K562 (cell line): ENCODE measurements around the gene PLS1. TPM values are rescaled to one million over a fixed set of nuclear protein-coding genes. Genes with fewer than 3 reads are reported as not detected.

ENCODE experiments used
- ATAC-seq: fragments of 200-7000 bp; cut with Tn5 transposase; 3 replicates; pipeline ENCODE4 v1.9.1; 2020; ENCODE audit warnings: moderate library complexity
- BruUV-seq: library from RNA; stranded (reverse); fragments of 400-500 nt; replicated peaks from 2 replicates; lab custom pipeline; 2021; lab: Mats Ljungman, UMichigan
- CTCF ChIA-PET: fragments of 300-600 bp; formaldehyde crosslinking; extraction: SDS; loops from one replicate; lab custom pipeline; 2021; ENCODE audit warnings: low intra/inter-chr PET ratio; lab: Yijun Ruan, JAX
- POLR2A ChIA-PET: fragments of 300-600, 350-650 bp; sonication (Branson Sonifier 250); formaldehyde crosslinking; extraction: SDS; loops from one replicate; lab custom pipeline; 2021; ENCODE audit warnings: antibody characterized with exemption, inconsistent platforms; lab: Yijun Ruan, JAX
- DNase-seq, 4 experiments: peaks; one replicate each; pipeline versions ENCODE4 v3.0.0 to v3.0.0-alpha.2; 2011 to 2018; ENCODE audit warnings: low spot score in 3 of 4, mixed read lengths in 3 of 4; ENCODE audit errors: extremely low read depth in 1 of 4
- FAIRE-seq: peaks from 2 replicates; lab custom pipeline; 2011; peaks lifted over from hg19 to GRCh38; lab: Jason Lieb, UNC
- H2AFZ ChIP-seq: 2 replicates; pipeline ENCODE4 v1.6.0; 2011; ENCODE audit warnings: low read depth, low read length, control low read depth, inconsistent platforms
- H3K27ac ChIP-seq: fragments of 200-600 bp; 3 replicates; pipeline ENCODE4 v1.8.0; 2011; ENCODE audit warnings: low read depth, mild to moderate bottlenecking, control low read depth, inconsistent platforms, low read length, moderate library complexity, mixed read lengths; ENCODE audit errors: extremely low read depth
- H3K27me3 ChIP-seq, 2 experiments: fragments of 300-600 bp in 1 of 2; 2 replicates in 1 of 2; 3 replicates in 1 of 2; pipeline versions ENCODE4 v1.6.0 to v1.8.0; 2011; ENCODE audit warnings: inconsistent platforms in 2 of 2, low read length in 2 of 2, mild to moderate bottlenecking in 1 of 2, mixed read lengths in 1 of 2, moderate library complexity in 1 of 2; ENCODE audit not compliant: control insufficient read depth in 2 of 2, insufficient read depth in 2 of 2
- H3K36me3 ChIP-seq: fragments of 300-600 bp; 3 replicates; pipeline ENCODE4 v1.8.0; 2011; ENCODE audit warnings: mild to moderate bottlenecking, low read length, inconsistent platforms; ENCODE audit not compliant: control insufficient read depth, insufficient read depth
- H3K4me1 ChIP-seq, 2 experiments: fragments of 200-600 bp in 1 of 2; replicated peaks in 1 of 2; 2 replicates in 1 of 2; 3 replicates in 1 of 2; pipeline versions ENCODE4 v1.5.1 to v1.8.0; 2011; ENCODE audit warnings: inconsistent platforms in 2 of 2, low read length in 2 of 2, mild to moderate bottlenecking in 1 of 2, mixed read lengths in 1 of 2, moderate library complexity in 1 of 2; ENCODE audit not compliant: control insufficient read depth in 2 of 2, insufficient read depth in 2 of 2
- H3K4me2 ChIP-seq: 2 replicates; pipeline ENCODE4 v1.6.1; 2011; ENCODE audit warnings: low read length, control low read depth, inconsistent platforms, mixed read lengths; ENCODE audit not compliant: insufficient read depth
- H3K4me3 ChIP-seq: fragments of 200-600 bp; sonication (generic), shearing (Covaris generic); 2 replicates; pipeline ENCODE4 v1.5.1; 2016; ENCODE audit warnings: control low read depth, inconsistent platforms
- H3K79me2 ChIP-seq: fragments of 200-600 bp; 3 replicates; pipeline ENCODE4 v1.8.0; 2011; ENCODE audit warnings: low read length, inconsistent platforms; ENCODE audit not compliant: control insufficient read depth, insufficient read depth
- H3K9ac ChIP-seq, 2 experiments: 2 replicates each; pipeline versions ENCODE4 v1.6.0 to v1.6.1; 2011; ENCODE audit warnings: low read depth in 2 of 2, low read length in 2 of 2, control low read depth in 1 of 2, inconsistent platforms in 1 of 2, mild to moderate bottlenecking in 1 of 2, mixed read lengths in 1 of 2; ENCODE audit not compliant: insufficient read depth in 1 of 2
- H3K9me1 ChIP-seq: one replicate; pipeline ENCODE4 v1.6.0; 2011; ENCODE audit warnings: inconsistent platforms, mild to moderate bottlenecking, low read length, moderate library complexity; ENCODE audit not compliant: control insufficient read depth, insufficient read depth
- H3K9me3 ChIP-seq: replicated peaks from 2 replicates; pipeline ENCODE4 v1.5.1; 2011; ENCODE audit warnings: low read depth, low read length, inconsistent platforms; ENCODE audit not compliant: control insufficient read depth, insufficient read depth
- H4K20me1 ChIP-seq: replicated peaks from 2 replicates; pipeline ENCODE4 v1.6.1; 2011; ENCODE audit warnings: low read length, inconsistent platforms, mixed read lengths; ENCODE audit not compliant: control insufficient read depth, insufficient read depth
- MEIS2 ChIP-seq: fragments of 450-650 bp; IDR thresholded peaks from 2 replicates; pipeline ENCODE4 v1.6.1; 2014; ENCODE audit warnings: mild to moderate bottlenecking; ENCODE audit not compliant: partially characterized antibody
- MYC ChIP-seq, 2 experiments: fragments of 250-450 bp in 1 of 2; sonication (Bioruptor Pico) in 1 of 2; IDR thresholded peaks; 2 replicates each; pipeline versions ENCODE4 v1.5.1 to v1.6.1; 2012 to 2021; ENCODE audit warnings: low read depth in 2 of 2, borderline replicate concordance in 1 of 2, improper control_type of control experiment in 1 of 2, low read length in 1 of 2, mild to moderate bottlenecking in 1 of 2, moderate library complexity in 1 of 2
- RAD51 ChIP-seq: fragments of 450-650 bp; IDR thresholded peaks from 2 replicates; pipeline ENCODE4 v1.7.1; 2016; ENCODE audit warnings: low read depth, mild to moderate bottlenecking, borderline replicate concordance
- TCF15 ChIP-seq: fragments of 250-450 bp; sonication (Bioruptor Pico); IDR thresholded peaks from 2 replicates; pipeline ENCODE4 v1.8.0; 2022; ENCODE audit warnings: moderate library complexity, mild to moderate bottlenecking, inconsistent platforms
- ZNF395 ChIP-seq: fragments of 200-800 bp; sonication (Bioruptor generic); IDR thresholded peaks from 2 replicates; pipeline ENCODE4 v1.6.1; 2017; ENCODE audit warnings: missing genetic modification characterization, missing compliant biosample characterization
- in situ Hi-C: fragments of 300-500 bp; cut with MboI; formaldehyde crosslinking; loops from 4 replicates; pipeline ENCODE4 v1.15.0; 2018; ENCODE audit warnings: inconsistent platforms, mixed read lengths
- intact Hi-C: fragments of 100-400 bp; cut with micrococcal nuclease; formaldehyde crosslinking; loops from 2 replicates; pipeline ENCODE4 v1.14.2; 2022
- polyA plus RNA-seq, 8 experiments: library from polyadenylated mRNA; depleted of rRNA in 4 of 8; stranded (reverse) in 5 of 8; unstranded in 3 of 8; fragments of >200 nt; fragmentation: Nextera tagmentation in 2 of 8; fragmentation: Illumina TruSeq in 1 of 8; extraction: Ambion mirVana in 2 of 8; extraction: Trizol in 1 of 8; gene quantifications; 2 replicates each; pipeline versions ENCODE4 v1.2.1 to v1.2.3, GENCODE V29; 2011 to 2014; ENCODE audit warnings: inconsistent platforms in 1 of 8, missing spikeins in 1 of 8
- total RNA-seq, 7 experiments: library from RNA; depleted of rRNA in 6 of 7; stranded (reverse); fragments of >200 nt in 6 of 7; fragmentation: Illumina TruSeq in 2 of 7; extraction: Trizol in 2 of 7; gene quantifications; 2 replicates each; pipeline versions ENCODE4 v1.2.1 to v1.2.3, GENCODE V29; 2011 to 2021; ENCODE audit warnings: low replicate concordance in 1 of 7
- TF ChIP-seq, protein P1 (sequence below): fragments of 250-450 bp; sonication (Bioruptor Pico); IDR thresholded peaks from 2 replicates; pipeline ENCODE4 v1.9.0; 2021; ENCODE audit warnings: mild to moderate bottlenecking
- TF ChIP-seq, protein P2 (sequence below): fragments of 250-450 bp; sonication (Bioruptor Pico); IDR thresholded peaks from 2 replicates; pipeline ENCODE4 v1.4.0; 2020; ENCODE audit warnings: mild to moderate bottlenecking
- TF ChIP-seq, protein P3 (sequence below): sonication (generic); IDR thresholded peaks from 2 replicates; pipeline ENCODE4 v1.6.1; 2016

Gene PLS1
- total and polyA plus RNA-seq, 9 of the 15 experiments (the other 6 are each of a cell fraction or from before 2014, with no cell fraction given) = 6.1 to 21.3 (median 13.0) TPM

DNA sequence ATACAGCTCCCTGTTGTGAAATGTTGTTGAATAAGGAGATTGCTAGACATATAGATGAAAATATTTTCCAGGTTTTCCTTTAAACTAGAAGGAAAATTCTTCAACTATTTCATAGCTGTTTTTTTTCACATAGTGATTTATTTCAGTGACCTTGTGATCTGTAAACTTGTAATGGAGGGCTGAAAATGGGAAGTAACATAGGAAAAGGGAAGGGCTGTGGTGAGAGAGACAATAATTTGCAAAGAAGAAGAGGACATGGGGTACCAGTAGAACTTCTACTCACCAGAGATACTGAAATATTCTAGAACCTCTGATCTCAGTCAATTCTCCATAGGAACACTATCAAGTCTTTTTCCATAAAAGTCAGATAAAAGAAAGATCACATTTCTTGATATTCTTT lies 60.4 kb downstream of the PLS1 start:
- TF ChIP-seq, protein P1, sequence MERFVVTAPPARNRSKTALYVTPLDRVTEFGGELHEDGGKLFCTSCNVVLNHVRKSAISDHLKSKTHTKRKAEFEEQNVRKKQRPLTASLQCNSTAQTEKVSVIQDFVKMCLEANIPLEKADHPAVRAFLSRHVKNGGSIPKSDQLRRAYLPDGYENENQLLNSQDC = no peak
- TF ChIP-seq RAD51 (no peak), TCF15 (CRISPR knock-in tag) (no peak), MYC (IDR thresholded peaks at IDR 0.05; ENCODE audit: low read depth, low read length) (no peak), MYC (CRISPR knock-in tag; IDR thresholded peaks at IDR 0.05; ENCODE audit: borderline replicate concordance, low read depth) (no peak), MEIS2 (peak; percentile 28), ZNF395 (CRISPR knock-in tag) (no peak)
- TF ChIP-seq, protein P2, sequence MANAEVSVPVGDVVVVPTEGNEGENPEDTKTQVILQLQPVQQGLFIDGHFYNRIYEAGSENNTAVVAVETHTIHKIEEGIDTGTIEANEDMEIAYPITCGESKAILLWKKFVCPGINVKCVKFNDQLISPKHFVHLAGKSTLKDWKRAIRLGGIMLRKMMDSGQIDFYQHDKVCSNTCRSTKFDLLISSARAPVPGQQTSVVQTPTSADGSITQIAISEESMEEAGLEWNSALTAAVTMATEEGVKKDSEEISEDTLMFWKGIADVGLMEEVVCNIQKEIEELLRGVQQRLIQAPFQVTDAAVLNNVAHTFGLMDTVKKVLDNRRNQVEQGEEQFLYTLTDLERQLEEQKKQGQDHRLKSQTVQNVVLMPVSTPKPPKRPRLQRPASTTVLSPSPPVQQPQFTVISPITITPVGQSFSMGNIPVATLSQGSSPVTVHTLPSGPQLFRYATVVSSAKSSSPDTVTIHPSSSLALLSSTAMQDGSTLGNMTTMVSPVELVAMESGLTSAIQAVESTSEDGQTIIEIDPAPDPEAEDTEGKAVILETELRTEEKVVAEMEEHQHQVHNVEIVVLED (CRISPR knock-in tag) = no peak
- TF ChIP-seq, protein P3, sequence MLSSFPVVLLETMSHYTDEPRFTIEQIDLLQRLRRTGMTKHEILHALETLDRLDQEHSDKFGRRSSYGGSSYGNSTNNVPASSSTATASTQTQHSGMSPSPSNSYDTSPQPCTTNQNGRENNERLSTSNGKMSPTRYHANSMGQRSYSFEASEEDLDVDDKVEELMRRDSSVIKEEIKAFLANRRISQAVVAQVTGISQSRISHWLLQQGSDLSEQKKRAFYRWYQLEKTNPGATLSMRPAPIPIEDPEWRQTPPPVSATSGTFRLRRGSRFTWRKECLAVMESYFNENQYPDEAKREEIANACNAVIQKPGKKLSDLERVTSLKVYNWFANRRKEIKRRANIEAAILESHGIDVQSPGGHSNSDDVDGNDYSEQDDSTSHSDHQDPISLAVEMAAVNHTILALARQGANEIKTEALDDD = no peak
- intact Hi-C loops = no loop called here
- Histone ChIP-seq H3K27ac (no peak overlapping the region), H3K27me3 (no peaks in the 10 kb centered on the region), H2AFZ (no peak overlapping the region), H3K9me1 (no peaks in the 10 kb centered on the region), H3K4me3 (no peak overlapping the region), H4K20me1 (no peaks in the 10 kb centered on the region), H3K36me3 (no peaks in the 10 kb centered on the region; the same call in 2 of the 3 replicates), H3K79me2 (peaks cover 5% of the 10 kb centered on the region; the same call in 2 of the 3 replicates), H3K4me1 (peaks cover 4 to 15% of the 10 kb centered on the region in 2 experiments; a peak in 3 of 5 replicates), H3K4me2 (no peak overlapping the region), H3K9ac (no peak overlapping the region), H3K9me3 (no peaks in the 10 kb centered on the region)
- BruUV-seq = no TSS peak
- FAIRE-seq (no peak), ATAC-seq (no peak), DNase-seq (no peak)
- in situ Hi-C loops = no loop called here
- POLR2A ChIA-PET = no interaction called here
- CTCF ChIA-PET = no interaction called here
